ENCODE measurements around the gene EMC6.

Gene EMC6

DNA sequence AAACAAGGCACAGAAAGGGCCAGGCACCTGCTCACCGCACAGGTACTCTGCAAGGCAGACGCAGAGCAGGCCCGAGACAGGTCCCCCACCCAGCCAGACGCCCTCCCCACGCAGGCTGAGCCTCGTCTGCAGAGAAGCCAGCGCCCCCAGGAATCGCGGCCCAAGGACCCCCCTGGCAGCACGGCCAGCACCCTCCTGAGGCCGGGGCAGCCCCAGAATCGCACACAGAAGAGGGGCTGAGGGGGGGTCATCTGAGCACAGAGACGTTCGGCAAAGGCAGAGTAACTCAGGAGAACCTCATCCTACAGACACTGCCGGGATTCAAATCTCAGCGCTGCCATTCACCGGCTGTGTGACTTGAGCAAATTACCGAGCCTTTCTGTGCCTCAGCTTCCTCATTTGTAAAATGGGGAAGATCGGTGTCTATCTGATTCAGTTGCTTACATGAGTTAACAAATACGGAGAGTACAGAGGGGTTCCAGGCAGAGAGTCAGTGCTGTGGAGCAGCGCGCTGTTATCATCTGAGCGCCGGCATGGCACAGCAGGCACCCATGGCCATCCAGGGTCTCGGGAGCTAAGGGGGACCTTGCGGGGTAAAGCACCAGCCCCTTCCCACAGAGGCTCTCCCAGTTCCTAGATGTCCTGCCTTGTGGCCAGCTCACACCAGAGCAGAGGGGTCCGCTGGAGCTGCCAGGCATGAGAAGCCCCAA is 10.4 kb downstream of the EMC6 start:
- in situ Hi-C loops (cut with MboI; ENCODE audit: low sequenced_read_pairs): no loop called here

DNA sequence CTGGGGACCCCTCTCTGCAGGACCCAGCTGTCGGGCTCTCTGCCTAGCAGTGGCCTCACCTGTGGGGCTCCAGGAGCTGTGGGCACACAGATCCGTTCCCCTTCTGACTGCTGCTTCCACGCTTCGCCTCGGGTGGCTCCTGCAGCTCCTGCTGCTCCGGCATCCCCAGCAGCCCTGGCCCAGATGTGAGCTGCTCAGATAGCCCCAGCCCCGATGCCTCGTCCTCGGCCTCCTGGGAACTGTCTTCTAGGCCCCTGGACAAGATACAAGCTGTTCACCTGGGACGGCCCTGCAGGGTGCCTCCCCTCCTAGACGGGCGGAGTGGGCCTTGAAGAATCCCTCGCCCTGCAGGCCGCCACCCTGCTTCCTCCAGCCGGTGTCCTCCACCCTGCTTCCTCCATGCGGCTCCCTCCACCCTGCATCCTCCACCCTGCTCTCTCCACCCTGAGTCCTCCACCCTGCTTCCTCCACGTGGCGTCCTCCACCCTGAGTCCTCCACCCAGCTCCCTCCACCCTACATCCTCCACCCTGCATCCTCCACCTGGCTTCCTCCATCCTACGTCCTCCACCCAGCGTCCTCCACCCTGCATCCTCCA is 11.0 kb downstream of the EMC6 start:
- in situ Hi-C loops (cut with MboI; ENCODE audit: low sequenced_read_pairs): no loop called here

DNA sequence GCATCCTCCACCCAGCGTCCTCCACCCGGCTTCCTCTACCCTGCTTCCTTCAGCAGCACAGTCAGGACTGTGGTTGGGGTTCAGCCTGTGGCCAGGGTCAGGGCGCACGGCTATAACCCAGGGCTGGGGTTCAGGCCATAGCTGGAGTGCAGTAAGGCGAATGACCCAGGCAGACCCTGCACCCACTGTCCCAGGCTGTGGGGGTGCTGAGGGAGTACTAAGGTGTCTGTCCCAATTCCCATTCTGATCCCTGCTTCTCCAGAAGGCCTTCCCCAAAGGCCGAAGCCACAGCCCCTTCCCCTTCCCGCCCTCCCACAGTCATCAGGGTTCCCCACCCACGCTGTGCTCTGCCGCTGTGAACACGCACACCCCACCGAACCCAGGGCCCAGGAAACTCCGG is 12.4 kb downstream of the EMC6 start:
- in situ Hi-C loops (cut with MboI; ENCODE audit: low sequenced_read_pairs): no loop called here

DNA sequence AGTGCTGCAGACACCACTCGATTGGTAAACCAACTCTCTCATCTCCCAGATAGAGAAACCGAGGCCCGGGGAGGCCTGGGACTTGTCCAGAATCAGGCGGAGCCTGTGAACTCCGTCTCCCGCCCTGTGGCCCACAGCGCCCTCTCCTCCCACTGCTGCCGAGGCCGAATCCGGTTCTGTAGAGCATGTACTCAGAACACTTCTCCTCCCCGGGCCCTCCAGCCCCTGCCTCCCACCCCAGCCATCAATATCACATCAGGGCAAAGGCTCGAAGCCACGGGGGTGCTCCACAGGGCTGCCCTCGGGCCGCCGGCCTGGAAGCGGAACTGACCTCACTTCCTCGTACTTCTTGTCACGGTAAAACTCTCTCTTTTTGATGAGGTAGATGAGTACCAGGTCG is 13.0 kb downstream of the EMC6 start:
- in situ Hi-C loops (cut with MboI; ENCODE audit: low sequenced_read_pairs): no loop called here

DNA sequence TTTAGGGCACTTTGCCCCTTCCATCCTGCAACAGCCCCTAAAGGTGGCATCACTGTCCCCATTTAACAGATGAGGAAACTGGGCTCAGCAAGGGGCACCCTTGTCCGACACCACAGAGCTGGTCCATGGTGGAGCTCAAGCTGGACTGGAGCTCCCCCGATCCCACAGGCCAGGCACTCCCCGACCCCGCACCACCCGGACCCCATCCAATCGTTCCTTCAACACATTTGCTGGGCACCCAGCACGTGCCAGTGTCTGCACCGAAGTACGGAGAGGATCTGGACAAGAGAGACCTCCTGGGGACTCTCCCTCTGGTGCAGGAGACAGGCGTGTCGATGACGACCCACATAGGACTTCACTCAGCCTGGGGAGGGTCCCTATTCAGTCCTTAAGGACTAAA is 13.4 kb downstream of the EMC6 start:
- in situ Hi-C loops (cut with MboI; ENCODE audit: low sequenced_read_pairs): no loop called here

DNA sequence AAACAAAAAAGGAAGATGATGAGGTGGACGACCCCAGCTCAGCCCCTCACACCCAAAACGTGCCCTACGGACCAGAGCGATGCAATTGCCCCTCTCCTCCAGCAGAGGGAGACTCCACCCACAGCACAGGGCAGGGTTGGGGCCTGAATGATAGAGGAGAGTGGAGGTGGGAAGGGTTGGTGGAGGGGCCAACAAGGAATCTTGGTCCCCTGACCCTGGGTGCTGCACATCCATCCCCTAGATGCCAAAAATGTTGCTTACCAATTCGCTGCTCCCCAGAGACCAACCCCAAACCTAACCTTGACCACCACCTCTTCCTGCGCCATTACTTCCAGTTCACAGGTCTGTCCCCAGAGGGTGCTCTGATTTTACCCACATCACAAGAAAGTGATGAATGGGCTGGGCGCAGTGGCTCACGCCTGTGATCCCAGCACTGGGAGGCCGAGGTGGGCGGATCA is 14.5 kb downstream of the EMC6 start:
- in situ Hi-C loops (cut with MboI; ENCODE audit: low sequenced_read_pairs): no loop called here

DNA sequence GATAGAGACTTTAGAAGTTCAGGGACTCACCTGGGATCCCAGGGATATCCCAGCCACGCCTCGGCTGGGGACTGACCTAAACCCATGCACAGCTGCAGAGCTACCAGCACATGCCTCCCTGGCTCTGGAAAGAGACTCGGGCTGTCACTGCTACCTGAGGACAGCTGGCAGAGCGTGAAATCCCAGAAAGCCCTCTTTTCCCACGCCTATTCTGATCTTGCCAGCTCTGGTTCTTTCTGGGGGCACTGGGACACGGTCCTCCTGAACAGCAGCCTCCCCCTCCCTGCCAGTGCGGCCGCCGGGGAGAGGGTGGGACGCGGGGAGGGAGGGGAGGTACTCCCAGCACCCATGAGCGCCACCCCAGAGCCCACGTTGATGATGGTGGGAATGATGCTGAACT is 16.6 kb downstream of the EMC6 start:
- in situ Hi-C loops (cut with MboI; ENCODE audit: low sequenced_read_pairs): no loop called here

DNA sequence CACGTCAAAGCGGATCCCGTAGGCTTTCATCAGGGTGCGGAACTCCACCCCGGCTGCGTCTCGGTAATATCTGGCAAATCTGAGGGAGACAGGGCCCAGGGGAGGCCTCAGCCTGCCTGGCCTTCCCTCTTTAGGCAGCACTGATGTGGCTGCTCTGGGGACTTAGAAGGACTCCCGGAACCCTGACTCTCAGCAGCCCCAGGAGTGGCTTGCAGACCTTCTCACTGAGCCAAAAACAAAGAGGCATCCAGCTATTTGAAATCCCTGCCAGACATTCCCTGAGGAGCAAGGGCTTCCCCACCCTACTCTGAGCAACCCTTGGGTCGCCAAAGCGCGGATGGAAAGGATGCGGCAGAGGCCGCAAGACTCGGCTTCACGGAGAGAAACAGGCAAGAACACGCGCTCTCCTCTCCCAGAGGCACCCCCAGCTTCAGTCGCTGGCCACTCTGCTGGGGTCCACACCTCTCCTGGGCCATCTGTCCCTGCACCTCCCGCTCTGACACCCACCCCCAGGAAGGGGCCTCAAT is 19.5 kb downstream of the EMC6 start:
- in situ Hi-C loops (cut with MboI; ENCODE audit: low sequenced_read_pairs): no loop called here

DNA sequence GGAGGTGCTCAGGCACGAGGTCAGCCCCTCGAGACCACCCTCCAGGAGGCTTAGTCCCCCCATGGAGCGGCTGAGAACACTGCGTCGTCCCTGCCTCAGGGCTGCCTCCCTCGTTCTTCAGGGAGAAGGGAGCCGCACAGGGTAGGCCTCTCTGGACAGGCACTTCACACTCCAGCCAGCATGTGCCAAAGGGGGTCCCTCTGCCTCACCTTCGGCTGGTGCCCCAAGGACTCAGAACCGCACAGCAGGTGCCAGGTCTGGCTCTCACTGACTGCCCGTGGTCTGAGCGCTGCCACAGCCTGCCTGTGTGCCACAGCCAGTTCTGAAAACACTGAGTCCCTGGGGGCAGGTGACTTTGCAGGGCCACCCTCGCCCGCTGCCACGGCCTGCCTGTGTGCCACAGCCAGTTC is 20.2 kb downstream of the EMC6 start:
- in situ Hi-C loops (cut with MboI; ENCODE audit: low sequenced_read_pairs): no loop called here

DNA sequence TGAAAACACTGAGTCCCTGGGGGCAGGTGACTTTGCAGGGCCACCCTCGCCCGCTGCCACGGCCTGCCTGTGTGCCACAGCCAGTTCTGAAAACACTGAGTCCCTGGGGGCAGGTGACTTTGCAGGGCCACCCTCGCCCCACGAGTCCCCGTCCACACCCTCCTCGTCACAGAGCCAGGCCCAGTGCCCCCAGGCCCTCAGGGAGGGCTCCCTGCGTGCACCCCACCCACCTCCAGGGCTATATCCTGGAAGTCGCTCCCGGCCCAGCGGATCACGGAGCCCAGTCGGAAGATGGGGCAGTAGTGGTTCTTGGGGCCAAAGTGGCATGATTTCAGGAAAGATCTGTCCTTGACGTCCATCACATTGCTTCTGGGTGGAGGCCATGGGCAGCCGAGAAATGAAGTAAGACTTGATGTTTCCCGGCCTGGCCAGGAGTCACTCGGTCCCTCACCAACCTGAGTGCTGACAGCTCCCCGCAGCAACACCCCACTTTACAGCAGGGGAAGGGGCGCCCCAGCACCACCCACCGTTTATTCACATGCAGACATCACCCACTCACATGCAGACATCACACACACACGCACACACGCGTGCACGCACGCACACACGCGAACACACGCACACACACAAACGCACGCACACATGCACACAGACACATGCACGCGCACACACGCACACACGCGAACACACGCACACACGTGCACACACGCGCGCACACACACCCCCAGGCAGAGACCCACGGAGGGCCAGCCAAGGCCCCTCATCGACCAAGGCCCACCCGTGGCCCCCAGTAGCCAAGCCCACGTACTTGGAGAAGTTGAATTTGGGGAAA is 20.9 kb downstream of the EMC6 start:
- in situ Hi-C loops (cut with MboI; ENCODE audit: low sequenced_read_pairs): no loop called here

DNA sequence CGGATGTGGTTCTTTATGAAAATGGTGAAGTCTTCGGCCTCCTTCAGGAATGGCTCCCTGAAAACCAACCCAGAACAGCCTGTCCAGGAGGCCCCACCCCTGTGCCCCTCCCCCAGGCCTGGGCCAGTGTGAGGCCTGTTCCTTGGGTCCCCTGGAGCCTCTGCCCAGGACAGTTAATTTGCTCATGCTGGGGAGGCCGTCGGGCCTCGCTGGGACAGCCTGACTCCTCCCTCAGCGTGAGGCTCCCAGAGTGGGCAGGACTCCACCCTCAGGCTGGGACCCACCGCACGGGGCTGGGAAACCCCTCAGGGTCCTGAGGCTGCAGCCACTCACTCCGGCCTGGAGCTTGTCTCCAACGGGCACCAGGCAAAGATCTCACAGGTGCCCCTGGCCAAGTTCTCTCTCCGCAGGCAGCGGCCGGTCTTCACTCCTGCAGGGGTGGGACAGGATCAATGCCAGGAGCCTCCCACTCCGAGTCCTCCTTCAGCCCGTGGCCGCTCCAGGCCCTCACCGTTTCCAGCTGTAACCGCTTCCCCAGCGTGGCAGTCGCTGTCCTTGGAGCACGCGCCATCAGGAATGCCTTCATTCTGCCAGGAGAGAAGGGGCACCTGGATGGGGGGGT is 21.6 kb downstream of the EMC6 start:
- in situ Hi-C loops (cut with MboI; ENCODE audit: low sequenced_read_pairs): no loop called here

DNA sequence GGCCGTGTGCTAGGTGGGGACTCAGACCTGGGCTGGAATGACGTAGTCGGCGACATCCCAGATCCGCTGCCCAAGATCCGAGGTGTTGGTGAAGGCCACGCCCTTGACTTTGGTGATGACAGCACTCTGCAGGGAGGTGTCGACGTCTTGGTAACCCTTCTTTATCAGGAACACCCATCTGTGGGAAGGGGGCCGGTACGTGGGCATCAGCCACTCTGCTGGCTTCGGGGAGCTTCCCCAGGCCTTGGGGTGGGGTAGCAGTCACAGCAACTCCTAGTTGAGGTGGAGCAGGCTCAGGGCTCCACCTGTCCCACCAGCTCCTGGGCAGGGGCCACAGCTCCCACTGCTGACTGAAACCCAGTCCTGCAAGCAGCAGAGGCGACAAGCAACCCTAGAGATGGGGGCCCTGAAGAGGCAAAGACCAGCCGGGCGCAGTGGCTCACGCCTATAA is 23.0 kb downstream of the EMC6 start:
- in situ Hi-C loops (cut with MboI; ENCODE audit: low sequenced_read_pairs): no loop called here

DNA sequence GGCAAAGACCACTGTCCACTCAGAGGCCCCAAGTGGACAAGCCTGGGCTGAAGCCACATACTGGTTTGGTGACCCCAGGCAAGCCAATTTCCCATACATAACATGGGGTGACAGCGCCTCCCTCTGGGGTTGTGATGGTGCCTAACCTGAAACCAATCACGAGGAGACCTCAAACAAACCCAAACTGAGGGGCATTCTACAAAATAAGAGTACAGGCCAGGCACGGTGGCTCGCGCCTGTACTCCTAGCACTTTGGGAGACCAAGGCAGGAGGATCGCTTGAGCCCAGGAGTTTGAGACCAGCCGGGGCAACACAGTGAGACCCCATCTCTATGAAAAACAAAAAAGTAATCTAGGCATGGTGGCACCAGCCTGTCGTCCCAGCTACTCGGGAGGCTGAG is 23.7 kb downstream of the EMC6 start:
- in situ Hi-C loops (cut with MboI; ENCODE audit: low sequenced_read_pairs): no loop called here

DNA sequence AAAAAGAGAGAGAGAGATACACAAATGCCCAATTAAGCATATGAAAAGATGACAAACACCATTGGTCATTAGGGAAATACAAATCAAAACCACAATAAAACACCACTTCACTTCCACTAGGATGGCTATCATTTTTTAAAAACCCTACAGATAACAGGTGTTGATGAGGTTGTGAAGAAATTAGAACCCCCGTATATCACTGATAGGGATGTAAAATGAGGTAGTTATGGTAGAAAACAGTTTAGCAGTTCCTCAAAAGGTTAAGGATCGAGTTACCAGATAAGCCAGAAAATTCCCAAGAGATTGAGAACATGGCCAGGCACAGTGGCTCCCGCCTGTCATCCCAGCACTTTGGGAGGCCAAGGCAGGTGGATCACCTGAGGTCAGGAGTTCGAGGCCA is 24.5 kb downstream of the EMC6 start:
- in situ Hi-C loops (cut with MboI; ENCODE audit: low sequenced_read_pairs): no loop called here

DNA sequence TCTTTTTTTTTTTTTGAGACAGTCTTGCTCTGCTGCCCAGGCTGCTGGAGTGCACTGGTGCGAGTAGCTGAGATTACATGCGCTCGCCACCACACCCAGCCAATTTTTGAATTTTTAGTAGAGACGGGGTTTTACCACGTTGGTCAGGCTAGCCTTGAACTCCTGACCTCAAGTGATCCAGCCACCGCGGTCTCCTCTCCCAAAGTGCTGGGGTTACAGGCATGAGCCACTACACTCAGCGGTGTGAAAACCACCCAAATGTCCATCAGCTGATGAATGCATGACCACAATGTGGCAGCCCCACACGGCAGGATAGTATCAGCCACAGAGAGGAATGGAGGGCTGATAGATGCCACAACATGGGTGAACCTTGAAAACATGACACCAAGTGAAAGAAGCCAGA is 25.2 kb downstream of the EMC6 start:
- in situ Hi-C loops (cut with MboI; ENCODE audit: low sequenced_read_pairs): no loop called here

DNA sequence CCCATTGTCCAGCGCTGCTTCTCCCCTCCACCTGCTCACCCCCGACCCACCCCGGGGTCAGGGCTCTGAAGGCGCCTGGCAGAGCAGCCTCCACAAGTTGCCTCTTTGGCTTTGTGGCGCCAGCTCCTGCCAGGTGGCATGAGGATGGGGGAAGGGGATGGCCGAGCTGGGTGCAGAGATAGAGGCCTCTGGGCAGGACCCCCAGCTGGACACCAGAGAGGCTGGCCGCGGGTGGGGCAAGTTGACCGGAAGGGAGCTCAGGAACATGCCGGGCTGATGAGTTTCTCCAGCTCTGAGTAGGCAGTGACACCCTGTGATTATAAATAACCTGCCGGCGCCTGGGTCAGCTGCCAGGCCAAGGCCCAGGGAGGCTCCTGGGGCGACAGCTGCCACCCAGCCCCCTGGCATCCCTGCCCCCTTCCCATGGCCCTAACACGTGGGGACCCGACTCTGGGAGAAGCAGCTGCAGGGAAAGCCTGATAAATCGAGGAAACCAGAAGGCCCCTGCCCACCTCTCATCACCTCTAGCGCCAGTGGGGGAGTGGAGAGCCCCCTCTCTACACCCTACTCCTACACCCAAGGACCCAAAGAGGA is 26.6 kb downstream of the EMC6 start:
- in situ Hi-C loops (cut with MboI; ENCODE audit: low sequenced_read_pairs): no loop called here

DNA sequence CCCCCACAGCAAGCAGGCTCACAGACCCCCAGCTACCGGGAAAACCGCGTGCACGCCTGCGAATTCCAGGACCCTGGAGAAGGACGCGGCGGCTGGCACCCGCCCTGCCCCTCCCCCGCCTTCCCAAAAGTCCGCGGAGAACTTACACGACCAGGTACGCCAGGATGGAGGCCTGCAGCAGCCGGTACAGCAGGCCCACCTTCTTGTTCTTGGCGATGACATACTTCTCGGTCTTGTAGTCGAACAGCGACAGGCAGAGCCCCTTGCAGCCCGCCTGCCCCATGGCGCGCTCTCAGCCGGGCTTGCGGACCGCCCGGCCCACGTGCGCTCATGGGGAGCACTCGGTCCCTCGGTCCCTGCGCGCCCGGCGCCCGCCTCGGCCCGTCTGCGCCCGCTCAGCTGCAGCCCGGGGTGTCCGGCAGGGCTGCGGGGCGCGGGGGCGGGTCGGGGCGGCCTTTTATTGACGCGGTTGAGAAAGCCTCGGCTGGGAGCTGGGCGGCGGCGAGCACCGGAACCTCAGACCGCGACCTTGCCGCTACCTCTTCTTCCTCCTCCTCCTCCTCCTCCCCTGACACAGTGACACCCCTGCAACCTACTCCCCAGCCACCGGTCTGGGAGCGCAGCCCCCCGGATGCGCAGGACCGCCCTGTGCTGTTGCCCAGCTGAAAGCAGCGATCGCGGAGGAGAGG is 27.3 kb downstream of the EMC6 start, which contains the start of gene P2RX5:
P2RX5 (minus strand) TSS at position 433 of the 689 bp plus-strand sequence; CDS start at position 283, 150 bp downstream.
- in situ Hi-C loops (cut with MboI; ENCODE audit: low sequenced_read_pairs): no loop called here

DNA sequence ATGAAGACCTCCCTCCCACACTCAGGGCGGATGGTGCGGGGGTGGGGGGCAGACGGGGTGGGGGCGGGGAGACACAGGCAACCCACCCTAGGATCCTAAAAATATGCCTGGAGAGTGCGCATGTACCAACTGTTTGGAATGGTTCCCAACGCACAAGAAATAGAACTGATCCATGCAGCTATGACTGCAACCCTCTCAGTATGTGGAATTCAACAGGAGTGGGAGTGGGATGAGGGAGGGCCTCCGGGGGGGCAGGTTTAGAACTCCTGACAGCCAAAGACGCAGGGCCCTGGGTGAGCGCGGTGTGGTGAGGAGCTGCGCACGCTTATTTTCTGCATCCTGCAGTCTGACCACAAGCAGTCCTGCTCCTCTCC is 28.5 kb downstream of the EMC6 start:
- in situ Hi-C loops (cut with MboI; ENCODE audit: low sequenced_read_pairs): no loop called here

DNA sequence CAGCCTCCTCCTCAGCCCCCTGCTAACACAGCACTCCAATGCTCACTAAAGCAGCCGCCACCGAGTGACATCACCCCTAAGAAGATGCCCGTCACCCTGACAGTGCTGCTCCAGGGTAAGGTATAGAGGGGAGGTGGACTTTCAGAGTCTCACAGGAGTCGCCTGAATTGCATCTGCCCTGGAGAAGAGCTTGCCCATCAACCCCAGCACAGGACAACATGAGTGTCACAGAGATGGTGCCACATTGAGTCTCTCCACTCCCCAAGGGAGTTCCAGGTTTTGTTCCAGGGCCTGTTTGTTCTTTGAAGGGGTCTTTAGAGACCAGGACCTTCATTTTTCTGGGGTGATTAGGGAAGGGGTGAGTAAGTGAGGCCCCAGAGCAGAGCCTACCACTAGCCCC is 29.5 kb downstream of the EMC6 start:
- in situ Hi-C loops (cut with MboI; ENCODE audit: low sequenced_read_pairs): no loop called here

DNA sequence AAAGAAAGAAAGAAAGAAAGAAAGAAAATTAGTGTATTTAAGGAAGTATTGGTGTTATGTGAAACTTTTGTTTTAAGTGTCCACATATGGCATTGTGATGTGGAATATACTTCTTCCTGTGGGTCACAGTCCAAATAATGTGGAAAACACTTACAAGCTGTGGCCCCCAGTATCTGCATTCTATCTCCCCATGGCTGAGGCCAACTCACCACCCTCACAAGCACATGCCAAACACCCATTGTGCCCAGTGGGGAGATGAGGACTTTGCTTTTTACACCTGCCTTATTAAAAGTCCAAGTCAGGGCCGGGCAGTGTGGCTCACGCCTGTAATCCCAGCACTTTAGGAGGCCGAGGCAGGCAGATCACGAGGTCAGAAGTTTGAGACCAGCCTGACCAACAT is 31.3 kb downstream of the EMC6 start:
- in situ Hi-C loops (cut with MboI; ENCODE audit: low sequenced_read_pairs): no loop called here

All from HL-60/S4 treated with retinoic acid at 250 ng/mL for 4 days and 3 days (cell line).